Neural cell (in vitro differentiated cells): ENCODE measurements around the gene KCTD16.

Source experiments
- EZH2 ChIP-seq: fragments of 200-600, 300-800 bp; shearing (Covaris generic), sonication (generic); IDR thresholded peaks from 2 replicates; pipeline ENCODE4 v1.6.1; 2014; ENCODE audit warnings: antibody characterized with exemption, low read length, borderline replicate concordance, mild to moderate bottlenecking; ENCODE audit not compliant: insufficient read depth, poor library complexity, severe bottlenecking
- MXI1 ChIP-seq: fragments of 450-650 bp; conservative IDR thresholded peaks from 2 replicates; pipeline ENCODE4 v1.6.1; 2014; ENCODE audit warnings: antibody characterized with exemption, mild to moderate bottlenecking; ENCODE audit not compliant: poor library complexity, severe bottlenecking
- POLR2AphosphoS5 ChIP-seq: IDR thresholded peaks from 2 replicates; pipeline ENCODE4 v1.6.1; 2012
- REST ChIP-seq: IDR thresholded peaks from 2 replicates; pipeline ENCODE4 v1.6.1; 2012; ENCODE audit warnings: borderline replicate concordance

DNA sequence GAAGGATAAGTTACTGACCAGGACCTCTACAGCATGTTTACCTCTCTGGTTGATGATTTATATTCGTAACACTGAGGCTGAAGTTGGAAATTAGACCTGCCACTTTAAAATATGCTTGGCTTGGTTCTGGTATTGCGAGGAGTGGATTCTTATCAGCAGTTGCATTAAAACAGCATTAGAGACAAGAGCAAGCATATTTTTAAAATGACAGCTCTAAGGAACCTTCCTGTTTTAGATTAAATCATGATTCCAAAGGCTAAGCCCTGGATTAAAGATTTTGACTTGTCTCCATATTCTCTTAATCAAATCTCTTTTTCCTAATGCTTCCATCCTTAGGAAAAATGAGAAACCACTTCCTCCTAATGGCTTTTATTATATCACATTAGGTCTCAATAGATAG lies 277.8 kb downstream of the KCTD16 start:
- TF ChIP-seq POLR2AphosphoS5, result no peak
- TF ChIP-seq REST, result no peak
- no peak for TF ChIP-seq EZH2
- no peak for TF ChIP-seq MXI1
